Mucosa of descending colon (tissue), 3 donors: Measurements from ENCODE around the gene MORN5. TPM values are rescaled to one million over a fixed set of nuclear protein-coding genes. Genes with fewer than 3 reads are reported as not detected.
A peak's percentile ranks its signal among the peaks of the same experiment; 100 is the strongest.

Source experiments
- ATAC-seq: fragments of 200-7000 bp; cut with Tn5 transposase; one replicate; pipeline ENCODE4 v1.9.1; 2020; ENCODE audit warnings: mild to moderate bottlenecking, moderate library complexity
- DNase-seq, 3 donors: peaks; one replicate each; pipeline ENCODE4 v3.0.0-alpha.2; 2020
- H3K36me3 ChIP-seq: fragments of 200-600 bp; one replicate; pipeline ENCODE4 v1.8.0; 2021; ENCODE audit warnings: low read depth, mild to moderate bottlenecking
- H3K4me1 ChIP-seq: fragments of 200-600 bp; one replicate; pipeline ENCODE4 v1.8.0; 2021; ENCODE audit warnings: low read depth, mild to moderate bottlenecking
- H3K4me3 ChIP-seq: fragments of 200-600 bp; one replicate; pipeline ENCODE4 v1.8.0; 2021; ENCODE audit warnings: mild to moderate bottlenecking
- H3K9me3 ChIP-seq: fragments of 200-600 bp; one replicate; pipeline ENCODE4 v1.8.0; 2021; ENCODE audit warnings: mild to moderate bottlenecking
- CTCF ChIP-seq: fragments of 200-600 bp; IDR thresholded peaks from one replicate; pipeline ENCODE4 v1.8.0; 2022; ENCODE audit warnings: antibody characterized with exemption, mild to moderate bottlenecking
- intact Hi-C, 2 donors: fragments of 100-400 bp; cut with DNase I in 1 of 2; cut with micrococcal nuclease in 1 of 2; formaldehyde crosslinking; loops; one replicate each; pipeline versions ENCODE4 v1.11.0 to v1.11.1; 2022; cut with DNase I, micrococcal nuclease
- total RNA-seq, 3 donors: library from RNA; stranded (reverse); fragmentation: NEBNext Ultra II Directional in 2 of 3; extraction: Animal tissue kit (Norgen Biotek cat#: 25700) in 2 of 3; gene quantifications; one replicate each; pipeline versions ENCODE4 v1.2.1 to v1.2.4, GENCODE V29; 2021 to 2023
- donor health status: DM: no; HTN: no; CAD: no; lungs with moderate emphysema.
- donor health status: DM: no; HTN: no; CAD: no.
- donor health status: DM: no; HTN: yes; CAD: no.

Gene MORN5
- total RNA-seq, 3 donors from 2014 or later, result 1.6 to 21.2 TPM; not detected in 1

- Histone ChIP-seq H3K36me3 (no peaks in the 10 kb centered on the region), H3K4me3 (no peak overlapping the region), H3K4me1 (no peaks in the 10 kb centered on the region), H3K9me3 (no peaks in the 10 kb centered on the region)
- DNase-seq (no peak), ATAC-seq (no peak)
- no peak for TF ChIP-seq CTCF
- intact Hi-C loops, result no loop called here
These were observed 33.9 kb downstream of the MORN5 start for GRCh38 chr9:122193651-122194050.

GRCh38 chr9:122195875-122196274, 36.2 kb downstream of the MORN5 start:
- no peak overlapping the region for H3K4me3 ChIP-seq
- no peaks in the 10 kb centered on the region for H3K9me3 ChIP-seq
- no peaks in the 10 kb centered on the region for H3K4me1 ChIP-seq
- ATAC-seq, result no peak
- no peak for TF ChIP-seq CTCF
- DNase-seq, result no peak
- intact Hi-C loops, result no loop called here
- H3K36me3 ChIP-seq, result no peaks in the 10 kb centered on the region

GRCh38 chr9:122197426-122197825, 37.7 kb downstream of the MORN5 start:
- DNase-seq, result peak in 1 of 3 donors; percentile 29
- peak; percentile 75 for ATAC-seq

GRCh38 chr9:122197882-122198281, 38.2 kb downstream of the MORN5 start:
- TF ChIP-seq CTCF, result no peak
- intact Hi-C loops, result no loop called here

More at GRCh38 chr9:122197426-122197825, 37.7 kb downstream of the MORN5 start:
- Histone ChIP-seq H3K9me3 (no peaks in the 10 kb centered on the region), H3K36me3 (no peaks in the 10 kb centered on the region), H3K4me3 (no peak overlapping the region), H3K4me1 (no peaks in the 10 kb centered on the region)
- no peak for TF ChIP-seq CTCF
- intact Hi-C loops, result no loop called here

GRCh38 chr9:122200960-122201595, 41.4 kb downstream of the MORN5 start:
- Histone ChIP-seq H3K4me1 (no peaks in the 10 kb centered on the region), H3K9me3 (no peaks in the 10 kb centered on the region), H3K36me3 (no peaks in the 10 kb centered on the region), H3K4me3 (no peak overlapping the region)
- DNase-seq (no peak), ATAC-seq (no peak)
- TF ChIP-seq CTCF, result no peak
- intact Hi-C loops, result no loop called here

More at GRCh38 chr9:122197882-122198281, 38.2 kb downstream of the MORN5 start:
- H3K4me3 ChIP-seq, result no peak overlapping the region
- ATAC-seq (no peak), DNase-seq (no peak)
- H3K4me1 ChIP-seq, result no peaks in the 10 kb centered on the region
- H3K9me3 ChIP-seq, result no peaks in the 10 kb centered on the region
- no peaks in the 10 kb centered on the region for H3K36me3 ChIP-seq
